T47D (cell line): Measurements from ENCODE around the gene APC.

Experiments used
- DNase-seq, 2 experiments: peaks; one replicate each; pipeline versions ENCODE4 v3.0.0 to v3.0.0-alpha.2; 2011 to 2012; ENCODE audit warnings: low read depth in 1 of 2, low spot score in 1 of 2
- JUND ChIP-seq: IDR thresholded peaks from 2 replicates; pipeline ENCODE4 v1.6.1; 2012; ENCODE audit warnings: low read depth
- in situ Hi-C: cut with HindIII; loops from 2 replicates; pipeline ENCODE4 v1.10.0; 2016; ENCODE audit warnings: low sequenced_read_pairs, low pct_unique_long_range_greater_than_20kb

Gene APC

DNA sequence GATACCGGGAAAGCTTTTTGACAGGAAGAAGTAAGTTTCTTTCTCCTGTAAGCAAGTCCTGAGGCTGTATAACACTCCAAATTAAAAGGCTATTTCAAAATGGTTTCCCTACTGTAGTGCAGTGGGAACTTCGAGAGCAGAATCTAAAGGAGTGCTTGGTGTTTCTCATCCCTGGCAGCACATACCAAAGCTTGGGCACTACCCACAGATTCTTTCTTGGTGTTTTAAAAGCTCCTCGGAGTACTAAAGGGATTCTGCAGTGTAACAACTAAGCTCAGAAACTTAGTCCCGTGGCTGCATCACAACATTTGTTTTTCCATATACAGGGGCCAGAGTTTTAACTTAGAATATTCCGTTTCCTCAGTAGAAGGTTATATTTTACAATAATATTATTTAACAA lies 5.6 kb upstream of the APC start:
- in situ Hi-C loops, result no loop called here
- TF ChIP-seq JUND, result no peak
- DNase-seq, result no peak

DNA sequence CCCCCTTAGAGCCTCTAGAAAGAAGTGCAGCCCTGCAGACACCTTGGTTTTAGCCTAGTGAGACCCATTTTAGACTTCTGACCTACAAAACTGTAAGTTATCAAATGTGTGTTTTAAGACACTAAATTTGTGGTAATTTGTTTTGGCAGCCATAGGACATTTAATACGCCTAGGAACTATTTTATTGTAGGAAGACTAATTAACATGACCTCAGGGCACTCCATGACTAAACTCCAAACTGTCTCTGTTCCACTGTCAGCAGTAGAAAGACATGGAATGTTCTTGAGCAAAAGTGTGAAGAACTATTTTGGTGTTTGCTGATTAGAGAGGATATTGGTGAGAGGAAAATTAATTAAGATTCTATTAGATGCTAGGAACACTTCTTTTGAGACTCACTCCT lies 4.1 kb upstream of the APC start:
- no peak for DNase-seq
- no peak for TF ChIP-seq JUND
- in situ Hi-C loops, result no loop called here

DNA sequence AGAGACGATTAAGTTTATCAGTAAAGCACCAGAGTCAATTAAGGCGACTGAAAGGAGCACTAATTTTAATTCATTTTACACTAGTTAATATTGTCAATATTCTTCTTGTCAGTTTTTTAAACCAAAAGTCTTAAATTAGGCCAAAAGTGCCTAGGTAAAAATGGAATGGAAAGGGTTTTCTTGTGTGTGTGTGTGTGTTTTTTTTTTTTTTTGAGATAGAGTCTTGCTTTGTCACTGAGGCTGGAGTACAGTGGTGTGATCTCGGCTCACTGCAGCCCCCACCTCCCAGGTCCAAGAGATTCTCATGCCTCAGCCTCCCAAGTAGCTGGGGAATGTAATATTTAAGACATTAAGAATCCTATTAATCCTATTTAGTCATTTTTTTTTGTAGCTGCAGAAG lies 3.1 kb upstream of the APC start:
- in situ Hi-C loops, result no loop called here
- DNase-seq, result no peak
- no peak for TF ChIP-seq JUND

DNA sequence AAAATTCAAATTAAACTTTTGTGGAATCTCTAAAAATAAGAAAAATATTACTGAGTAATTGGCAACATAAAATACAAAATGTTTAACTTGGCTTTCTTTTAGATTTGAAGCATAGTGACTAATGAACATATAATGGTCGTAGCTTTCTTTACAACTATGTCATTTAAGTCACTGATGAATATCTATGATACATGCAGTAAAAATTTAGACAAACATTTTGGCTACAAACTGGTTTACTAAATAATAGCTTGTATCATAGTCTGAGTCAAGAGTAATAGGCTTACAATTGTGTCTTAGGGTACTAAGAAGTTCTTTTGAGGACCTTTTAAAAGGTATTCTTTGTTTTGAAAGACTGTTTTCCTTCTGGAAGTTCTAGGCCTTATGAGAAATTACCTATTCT lies 2.0 kb upstream of the APC start:
- in situ Hi-C loops, result no loop called here
- no peak for DNase-seq
- TF ChIP-seq JUND, result no peak

DNA sequence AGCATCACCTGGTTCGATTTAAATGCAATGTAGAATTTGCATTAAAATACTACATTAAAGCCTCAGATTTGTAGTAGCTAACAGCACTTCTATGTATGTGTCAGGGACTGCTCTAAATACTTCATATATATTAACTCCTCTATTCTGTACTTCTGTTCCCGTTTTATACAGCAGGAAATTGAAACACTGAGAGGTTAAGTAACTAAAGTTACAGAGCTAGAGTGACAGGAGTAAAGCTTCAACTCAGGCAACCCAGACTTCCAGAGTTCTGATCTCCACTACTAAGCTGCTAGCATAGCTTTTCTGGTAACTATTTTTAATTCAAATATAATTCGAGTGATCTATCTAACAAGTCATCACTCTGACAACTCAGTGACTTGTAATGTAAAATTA lies 619 bp upstream of the APC start:
- no peak for DNase-seq
- in situ Hi-C loops, result no loop called here
- no peak for TF ChIP-seq JUND

DNA sequence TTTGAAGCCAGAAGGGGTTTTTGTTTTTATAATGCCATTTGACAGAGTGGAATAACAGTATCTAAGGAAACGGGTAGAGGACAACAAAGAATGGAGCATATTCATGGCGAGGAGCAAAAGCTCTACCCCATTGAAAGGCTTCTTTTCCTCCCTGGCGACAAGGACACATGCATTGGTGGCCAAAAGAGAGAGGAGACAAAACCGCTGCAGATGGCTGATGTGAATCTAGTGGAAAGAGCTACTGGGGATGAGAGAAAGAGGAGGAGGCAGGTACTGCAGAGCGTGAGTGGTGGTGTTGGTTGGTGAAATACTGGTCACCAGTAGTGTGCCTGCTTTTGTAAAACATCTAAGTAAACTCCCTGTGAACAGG lies 491 bp downstream of the APC start:
- in situ Hi-C loops, result no loop called here
- DNase-seq, result peak in 1 of 2 experiments; percentile 3
- no peak for TF ChIP-seq JUND

DNA sequence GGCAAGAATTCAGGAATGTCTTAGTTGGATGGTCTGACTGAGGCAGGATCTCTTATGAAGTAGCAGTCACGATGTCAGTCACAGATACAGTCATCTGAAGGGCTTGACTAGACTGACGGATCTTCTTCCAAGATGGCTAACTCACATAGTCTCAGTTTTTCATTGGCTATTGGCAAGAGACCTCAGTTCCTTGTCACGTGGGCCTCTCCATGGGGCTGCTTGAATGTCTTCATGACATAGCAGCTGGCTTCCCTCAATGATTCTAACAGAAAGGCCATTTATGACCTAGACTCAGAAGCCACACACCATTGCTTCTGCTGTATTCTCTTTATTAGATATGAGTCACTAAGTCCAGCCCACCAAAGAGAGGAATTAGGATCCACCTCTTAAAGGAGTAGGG lies 4.7 kb downstream of the APC start:
- in situ Hi-C loops, result no loop called here
- no peak for DNase-seq
- TF ChIP-seq JUND, result no peak

DNA sequence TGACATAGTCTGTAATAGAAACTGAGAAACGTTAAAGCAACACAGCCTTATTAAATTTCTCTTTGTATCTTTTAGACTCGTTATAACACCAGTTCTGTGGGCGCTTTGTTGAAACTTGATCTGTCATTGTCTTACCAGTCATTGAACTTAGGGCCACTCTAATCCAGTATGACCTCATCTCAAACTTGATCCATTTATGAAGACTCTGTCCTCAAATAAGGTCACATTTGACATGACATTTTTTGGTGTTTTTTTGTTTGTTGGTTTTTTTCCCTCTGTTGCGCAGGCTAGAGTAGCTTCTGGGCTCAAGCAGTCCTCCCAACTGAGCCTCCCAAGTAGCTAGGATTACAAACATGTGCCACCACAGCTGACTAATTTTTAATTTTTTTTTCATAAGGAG lies 5.9 kb downstream of the APC start:
- in situ Hi-C loops, result no loop called here
- no peak for DNase-seq
- TF ChIP-seq JUND, result no peak

DNA sequence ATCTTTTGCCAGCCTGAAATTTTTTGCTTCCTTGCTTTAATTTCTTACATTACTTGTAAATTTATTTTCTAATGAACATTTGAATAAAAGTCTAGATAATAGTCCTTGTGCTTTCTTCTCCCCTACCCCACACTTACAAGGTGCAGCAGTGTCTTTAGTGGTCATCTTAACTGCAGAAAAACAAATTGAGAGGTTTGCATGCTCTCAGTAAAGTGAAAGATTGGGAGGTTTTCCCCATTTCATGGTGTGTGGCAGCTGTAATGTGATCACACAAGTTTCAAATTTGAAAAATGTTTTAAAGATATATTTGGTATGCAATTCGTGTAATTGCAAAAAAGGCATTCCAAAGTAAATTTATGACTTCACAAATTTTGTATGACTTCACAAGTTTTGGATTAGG lies 14.7 kb downstream of the APC start:
- in situ Hi-C loops, result no loop called here
- TF ChIP-seq JUND, result no peak
- no peak for DNase-seq

DNA sequence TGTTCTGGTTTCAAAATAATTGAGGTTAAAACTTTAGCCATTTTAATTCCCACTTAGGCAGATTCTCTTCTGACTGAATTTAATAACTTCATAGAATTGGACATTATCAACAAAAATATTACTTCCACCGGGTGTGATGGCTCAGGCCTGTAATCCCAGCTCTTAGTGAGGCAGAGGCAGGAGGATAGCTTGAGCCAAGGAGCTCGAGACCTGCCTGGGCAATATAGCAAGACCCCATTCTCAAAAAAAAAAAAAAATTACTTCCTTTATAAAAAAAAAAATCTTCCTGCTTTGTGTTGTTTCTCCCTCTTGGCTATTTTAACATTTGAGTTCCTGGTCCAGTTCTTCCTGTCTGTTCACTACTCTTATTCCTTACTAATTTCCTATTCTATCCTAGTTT lies 18.0 kb downstream of the APC start:
- TF ChIP-seq JUND, result no peak
- in situ Hi-C loops, result no loop called here
- DNase-seq, result no peak

DNA sequence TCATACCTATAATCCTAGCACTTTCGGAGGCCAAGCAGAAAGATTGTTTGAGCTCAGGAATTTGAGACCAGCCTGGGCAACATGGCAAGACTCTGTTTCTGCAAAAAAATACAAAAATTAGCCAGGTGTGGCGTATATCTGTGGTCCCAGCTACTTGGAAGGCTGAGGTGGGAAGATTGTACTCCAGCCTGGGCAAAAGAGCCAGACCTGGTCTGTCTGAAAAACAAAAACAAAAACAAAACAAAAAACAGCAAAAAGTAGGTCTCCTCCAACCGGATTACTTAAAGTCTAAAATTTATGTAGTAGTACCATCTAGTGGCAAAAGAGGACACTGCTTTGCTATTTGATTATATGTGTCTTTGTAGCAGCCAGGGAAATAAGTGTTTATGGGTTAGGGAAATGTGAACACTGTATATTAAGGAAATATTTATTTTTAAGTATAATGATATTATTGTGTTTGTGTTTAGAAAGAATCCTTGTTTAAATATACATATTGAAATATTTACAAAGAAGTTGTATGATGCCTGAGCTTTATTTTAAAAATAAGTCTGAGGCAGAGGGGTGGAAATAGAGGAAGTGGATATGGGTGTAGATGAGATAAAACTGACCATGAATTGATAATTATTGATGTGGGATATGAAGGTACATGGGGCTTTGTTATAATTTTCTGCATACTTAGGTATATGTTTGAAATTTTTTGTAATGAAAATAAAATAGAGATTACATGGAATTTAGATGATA lies 20.0 kb downstream of the APC start:
- peak; percentile 5 to 78 for DNase-seq
- TF ChIP-seq JUND, result no peak
- in situ Hi-C loops, result no loop called here

DNA sequence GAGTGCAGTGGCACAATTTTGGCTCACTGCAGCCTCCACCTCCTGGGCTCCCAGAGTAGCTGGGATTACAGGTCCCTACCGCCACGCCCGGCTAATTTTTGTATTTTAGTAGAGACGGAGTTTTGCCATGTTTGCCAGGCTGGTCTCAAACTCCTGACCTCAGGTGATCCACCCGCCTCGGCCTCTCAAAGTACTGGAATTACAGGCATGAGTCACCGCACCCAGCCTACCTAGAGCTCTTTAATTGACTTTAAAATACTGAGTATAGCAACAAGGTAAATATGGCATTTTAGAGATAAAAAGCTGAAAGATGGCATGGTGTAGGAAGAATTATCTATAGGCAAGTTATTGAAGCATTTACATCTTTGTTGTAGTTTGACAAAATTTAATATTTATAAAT lies 21.0 kb downstream of the APC start:
- in situ Hi-C loops, result no loop called here
- no peak for TF ChIP-seq JUND
- DNase-seq, result no peak

DNA sequence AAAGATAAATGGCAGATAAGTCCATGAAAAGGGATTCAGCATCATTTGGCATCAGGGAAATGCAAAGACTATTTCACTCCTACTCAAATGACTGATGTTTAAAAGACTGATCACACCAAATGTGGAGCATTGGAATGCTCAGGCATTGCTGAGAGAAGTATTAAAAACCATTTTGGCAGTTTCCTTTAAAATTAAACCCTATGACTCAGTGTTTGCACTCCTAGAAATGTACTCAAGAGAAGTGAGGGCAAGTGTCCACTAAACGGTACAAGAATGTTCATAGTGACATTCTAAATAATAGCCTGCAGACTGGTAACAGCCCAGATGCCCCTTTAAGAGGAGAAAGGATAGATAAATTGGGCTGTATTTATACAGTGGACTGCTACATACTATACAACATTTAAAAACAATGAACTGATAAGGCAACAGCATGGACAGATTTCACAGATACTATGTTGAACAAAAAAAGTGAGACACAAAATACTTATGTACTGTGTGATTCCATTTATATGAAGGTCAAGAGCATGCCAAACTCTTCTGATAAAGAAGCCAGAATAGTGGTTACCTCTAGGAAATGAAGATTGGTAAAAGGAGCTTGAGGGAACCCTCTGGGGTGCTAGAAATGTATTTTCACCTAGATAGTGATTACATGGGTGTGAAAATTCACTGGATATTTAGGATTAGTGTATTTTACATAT lies 24.6 kb downstream of the APC start:
- no peak for TF ChIP-seq JUND
- DNase-seq, result no peak
- in situ Hi-C loops, result no loop called here

DNA sequence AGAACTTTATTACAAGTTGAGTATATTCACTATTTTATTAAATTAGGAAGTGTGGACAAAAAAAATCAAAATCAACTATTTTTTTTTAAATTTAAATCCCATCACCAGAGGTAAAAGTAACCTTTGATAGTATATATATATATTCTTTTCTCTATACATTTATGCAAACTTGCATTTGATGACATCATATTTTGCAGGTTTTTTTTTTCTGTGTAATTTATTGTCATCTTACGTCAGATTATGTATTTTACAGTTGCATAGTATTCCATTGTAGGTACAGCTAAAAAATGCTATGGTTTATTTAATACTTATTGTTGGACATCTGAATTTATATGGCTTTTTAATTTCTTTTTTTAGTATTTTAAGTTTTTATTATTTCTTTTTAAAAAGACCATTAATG lies 25.5 kb downstream of the APC start:
- in situ Hi-C loops, result no loop called here
- no peak for TF ChIP-seq JUND
- DNase-seq, result no peak
